Astrocyte (in vitro differentiated cells and primary cell): ENCODE results near the gene CLCF1. TPM values are rescaled to one million over a fixed set of nuclear protein-coding genes. Genes with fewer than 3 reads are reported as not detected.

ENCODE experiments used
- DNase-seq: peaks from one replicate; pipeline ENCODE4 v3.0.0-alpha.2; 2010; ENCODE audit warnings: low read depth
- FAIRE-seq: peaks from 2 replicates; lab custom pipeline; 2011; peaks lifted over from hg19 to GRCh38; lab: Jason Lieb, UNC
- H2AFZ ChIP-seq: 2 replicates; pipeline ENCODE4 v1.6.0; 2012; ENCODE audit warnings: low read depth, low read length, inconsistent platforms
- H3K27ac ChIP-seq: 2 replicates; pipeline ENCODE4 v1.5.1; 2011; ENCODE audit warnings: low read depth, low read length, inconsistent platforms
- H3K27me3 ChIP-seq: 2 replicates; pipeline ENCODE4 v1.6.0; 2011; ENCODE audit warnings: low read length, inconsistent platforms; ENCODE audit not compliant: insufficient read depth
- H3K36me3 ChIP-seq: 2 replicates; pipeline ENCODE4 v1.5.1; 2011; ENCODE audit warnings: low read length, inconsistent platforms; ENCODE audit not compliant: insufficient read depth
- H3K4me1 ChIP-seq: 2 replicates; pipeline ENCODE4 v1.5.1; 2011; ENCODE audit warnings: low read length, inconsistent platforms; ENCODE audit not compliant: insufficient read depth
- H3K4me2 ChIP-seq: 2 replicates; pipeline ENCODE4 v1.6.0; 2012; ENCODE audit warnings: low read length, inconsistent platforms
- H3K4me3 ChIP-seq: 2 replicates; pipeline ENCODE4 v1.5.1; 2011; ENCODE audit warnings: low read depth, mild to moderate bottlenecking, low read length, inconsistent platforms; ENCODE audit not compliant: insufficient read depth
- H3K79me2 ChIP-seq: 2 replicates; pipeline ENCODE4 v1.6.0; 2012; ENCODE audit warnings: mild to moderate bottlenecking, low read length, inconsistent platforms; ENCODE audit not compliant: insufficient read depth
- H3K9ac ChIP-seq: 2 replicates; pipeline ENCODE4 v1.6.0; 2012; ENCODE audit warnings: mild to moderate bottlenecking, low read length, inconsistent platforms
- H3K9me3 ChIP-seq: 2 replicates; pipeline ENCODE4 v1.5.1; 2012; ENCODE audit warnings: low read depth, mild to moderate bottlenecking, low read length, inconsistent platforms; ENCODE audit not compliant: insufficient read depth
- H4K20me1 ChIP-seq: 2 replicates; pipeline ENCODE4 v1.6.0; 2012; ENCODE audit warnings: low read length, inconsistent platforms; ENCODE audit not compliant: insufficient read depth
- H3K27ac Mint-ChIP-seq: one replicate; pipeline ENCODE4 v1.8.0; 2021; ENCODE audit warnings: mild to moderate bottlenecking, mixed read lengths; ENCODE audit not compliant: unreplicated experiment
- H3K27me3 Mint-ChIP-seq: one replicate; pipeline ENCODE4 v1.8.0; 2021; ENCODE audit warnings: low read depth, mixed read lengths; ENCODE audit not compliant: unreplicated experiment
- H3K36me3 Mint-ChIP-seq: one replicate; pipeline ENCODE4 v1.8.0; 2021; ENCODE audit warnings: low read depth, mixed read lengths; ENCODE audit not compliant: unreplicated experiment
- H3K4me1 Mint-ChIP-seq: one replicate; pipeline ENCODE4 v1.8.0; 2021; ENCODE audit warnings: low read depth, mixed read lengths; ENCODE audit not compliant: unreplicated experiment
- H3K4me3 Mint-ChIP-seq: one replicate; pipeline ENCODE4 v1.8.0; 2021; ENCODE audit warnings: mild to moderate bottlenecking, moderate library complexity, mixed read lengths; ENCODE audit not compliant: unreplicated experiment
- H3K9me3 Mint-ChIP-seq: one replicate; pipeline ENCODE4 v1.8.0; 2021; ENCODE audit warnings: mild to moderate bottlenecking, mixed read lengths; ENCODE audit not compliant: unreplicated experiment
- EZH2 ChIP-seq: IDR thresholded peaks from 2 replicates; pipeline ENCODE4 v1.6.1; 2012; ENCODE audit warnings: mild to moderate bottlenecking, low read length, inconsistent platforms; ENCODE audit not compliant: insufficient read depth
- total RNA-seq: library from RNA; stranded (reverse); gene quantifications from 2 replicates; pipeline ENCODE4 v1.2.1, GENCODE V29; 2021
- TF ChIP-seq, protein P1 (sequence below): IDR thresholded peaks from 2 replicates; pipeline ENCODE4 v1.5.1; 2011; ENCODE audit warnings: low read depth, mild to moderate bottlenecking, inconsistent platforms, low read length, moderate library complexity; ENCODE audit not compliant: insufficient read depth

CLCF1 gene
- total RNA-seq, 1 donor from 2014 or later = 17.6 TPM

DNA sequence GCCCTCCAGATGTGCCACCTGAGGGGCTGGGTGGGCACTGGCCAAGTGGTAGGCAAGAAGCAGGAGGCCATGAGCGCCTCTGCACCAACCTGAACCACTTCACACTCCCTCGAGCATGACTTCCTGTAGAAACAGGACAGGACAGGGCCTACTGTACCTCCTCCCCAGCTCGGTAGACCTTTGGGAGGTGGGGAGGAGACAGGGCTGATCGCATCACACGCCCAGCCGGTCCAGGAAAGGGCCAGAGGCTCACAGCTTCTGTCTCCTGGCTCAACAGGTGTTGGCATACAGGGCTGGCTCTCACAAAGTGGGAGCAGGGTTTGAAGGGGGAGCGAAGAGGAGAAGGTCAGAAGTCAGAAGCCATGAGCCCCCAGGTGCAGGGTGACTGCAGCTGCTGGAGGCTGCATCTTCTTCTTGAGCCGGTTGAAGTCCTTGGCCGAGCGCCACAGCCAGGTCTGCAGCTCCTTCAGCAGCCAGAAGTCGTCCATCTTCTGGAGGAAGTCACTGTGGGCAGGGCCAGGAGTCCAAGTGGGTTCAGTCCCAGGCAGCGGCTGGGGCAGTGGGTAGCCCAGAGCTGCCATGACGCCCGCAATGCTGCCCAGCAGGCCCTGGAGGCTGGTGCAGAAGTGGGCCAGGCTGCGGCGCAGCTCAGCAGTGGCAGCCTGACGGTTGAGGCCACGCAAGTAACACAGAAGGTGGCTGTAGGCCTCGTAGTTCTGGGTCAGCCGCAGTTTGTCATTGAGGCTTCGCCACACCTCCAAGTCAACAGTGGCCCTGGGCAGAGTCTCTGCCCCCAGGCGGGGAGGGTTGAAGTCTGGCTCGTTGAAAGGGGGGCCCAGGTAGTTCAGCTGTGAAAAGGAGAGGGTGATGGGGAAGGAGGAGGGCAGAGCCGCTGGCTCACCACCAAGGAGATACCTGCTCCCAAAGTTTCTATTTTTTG lies 8.3 kb downstream of the CLCF1 start:
- Histone ChIP-seq H3K27ac (no peak overlapping the region), H3K27me3 (no peaks in the 10 kb centered on the region), H3K36me3 (peaks cover 14% of the 10 kb centered on the region), H4K20me1 (peaks cover 81% of the 10 kb centered on the region), H2AFZ (no peak overlapping the region), H3K9ac (no peak overlapping the region), H3K79me2 (peaks cover 58% of the 10 kb centered on the region), H3K9me3 (no peaks in the 10 kb centered on the region), H3K4me1 (peaks cover 39% of the 10 kb centered on the region), H3K4me3 (no peak overlapping the region), H3K4me2 (no peak overlapping the region)
- Mint-ChIP-seq H3K9me3 (no peaks in the 10 kb centered on the region), H3K36me3 (peaks cover 30% of the 10 kb centered on the region), H3K27ac (no peak overlapping the region), H3K27me3 (no peaks in the 10 kb centered on the region), H3K4me1 (peaks cover 33% of the 10 kb centered on the region), H3K4me3 (no peak overlapping the region)
- no peak for DNase-seq
- TF ChIP-seq EZH2 = no peak
- TF ChIP-seq, protein P1, sequence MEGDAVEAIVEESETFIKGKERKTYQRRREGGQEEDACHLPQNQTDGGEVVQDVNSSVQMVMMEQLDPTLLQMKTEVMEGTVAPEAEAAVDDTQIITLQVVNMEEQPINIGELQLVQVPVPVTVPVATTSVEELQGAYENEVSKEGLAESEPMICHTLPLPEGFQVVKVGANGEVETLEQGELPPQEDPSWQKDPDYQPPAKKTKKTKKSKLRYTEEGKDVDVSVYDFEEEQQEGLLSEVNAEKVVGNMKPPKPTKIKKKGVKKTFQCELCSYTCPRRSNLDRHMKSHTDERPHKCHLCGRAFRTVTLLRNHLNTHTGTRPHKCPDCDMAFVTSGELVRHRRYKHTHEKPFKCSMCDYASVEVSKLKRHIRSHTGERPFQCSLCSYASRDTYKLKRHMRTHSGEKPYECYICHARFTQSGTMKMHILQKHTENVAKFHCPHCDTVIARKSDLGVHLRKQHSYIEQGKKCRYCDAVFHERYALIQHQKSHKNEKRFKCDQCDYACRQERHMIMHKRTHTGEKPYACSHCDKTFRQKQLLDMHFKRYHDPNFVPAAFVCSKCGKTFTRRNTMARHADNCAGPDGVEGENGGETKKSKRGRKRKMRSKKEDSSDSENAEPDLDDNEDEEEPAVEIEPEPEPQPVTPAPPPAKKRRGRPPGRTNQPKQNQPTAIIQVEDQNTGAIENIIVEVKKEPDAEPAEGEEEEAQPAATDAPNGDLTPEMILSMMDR = no peak
- no peak for FAIRE-seq

DNA sequence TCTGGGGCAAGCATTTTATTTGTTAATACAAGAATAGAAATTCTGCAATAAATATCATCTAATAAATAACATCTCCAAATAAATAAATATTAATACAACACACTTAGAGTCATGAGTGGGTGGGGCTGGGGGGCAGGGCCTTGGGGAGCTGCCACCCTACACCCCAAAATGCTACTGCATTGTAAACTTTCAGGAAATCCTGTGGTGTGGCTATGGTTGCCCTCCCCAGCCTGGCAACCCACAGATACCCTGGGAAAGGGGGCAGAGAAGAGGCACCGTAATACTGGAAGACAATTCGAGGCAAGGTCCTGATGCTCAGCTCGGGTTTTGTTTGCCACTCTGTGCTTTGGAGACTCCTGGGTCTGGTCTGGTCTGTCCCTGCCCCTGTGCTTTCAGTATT lies 9.2 kb downstream of the CLCF1 start:
- TF ChIP-seq, protein P1 = no peak
- TF ChIP-seq EZH2 = no peak
- no peak overlapping the region for H3K27ac Mint-ChIP-seq
- FAIRE-seq (no peak), DNase-seq (no peak)
- H3K27ac ChIP-seq = no peak overlapping the region
- peaks cover 14% of the 10 kb centered on the region for H3K36me3 ChIP-seq
- H3K4me1 Mint-ChIP-seq = peaks cover 25% of the 10 kb centered on the region
- H3K79me2 ChIP-seq = peaks cover 49% of the 10 kb centered on the region
- no peak overlapping the region for H2AFZ ChIP-seq
- H3K9me3 ChIP-seq = no peaks in the 10 kb centered on the region
- peaks cover 30% of the 10 kb centered on the region for H3K36me3 Mint-ChIP-seq
- H3K4me2 ChIP-seq = no peak overlapping the region
- H3K27me3 ChIP-seq = no peaks in the 10 kb centered on the region
- H3K9me3 Mint-ChIP-seq = no peaks in the 10 kb centered on the region
- H3K4me3 ChIP-seq = no peak overlapping the region
- peaks cover 72% of the 10 kb centered on the region for H4K20me1 ChIP-seq
- H3K4me1 ChIP-seq = peaks cover 30% of the 10 kb centered on the region
- peak overlapping the region; percentile 76 for H3K4me3 Mint-ChIP-seq
- no peaks in the 10 kb centered on the region for H3K27me3 Mint-ChIP-seq
- H3K9ac ChIP-seq = no peak overlapping the region
